ENCODE data around the gene TTC12. TPM values are rescaled to one million over a fixed set of nuclear protein-coding genes. Genes with fewer than 3 reads are reported as not detected.

The TTC12 gene
- total RNA-seq, 1 donor from 2014 or later = 21.6 TPM

DNA sequence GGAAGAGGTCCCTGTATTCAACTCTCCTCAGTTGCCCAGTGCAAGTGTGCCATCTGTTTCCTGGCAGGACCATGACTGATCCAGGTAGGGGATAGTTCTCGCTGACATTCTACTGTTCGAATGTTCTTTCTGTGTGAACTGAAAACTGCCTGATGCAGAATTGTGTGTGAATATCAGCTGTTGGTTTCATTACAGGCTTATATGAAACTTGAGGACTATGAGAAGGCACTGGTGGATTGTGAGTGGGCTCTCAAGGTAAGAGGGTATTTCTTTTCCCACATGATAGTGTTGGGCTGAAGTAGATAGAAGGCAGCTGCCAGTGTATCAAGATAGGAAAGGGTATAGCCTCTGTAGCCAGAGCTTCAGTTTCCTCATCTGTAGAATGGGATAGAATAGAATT lies 15.3 kb downstream of the TTC12 start:
- Mint-ChIP-seq H3K4me1 (no peaks in the 10 kb centered on the region), H3K27me3 (ENCODE audit: low read depth) (no peaks in the 10 kb centered on the region), H3K36me3 (ENCODE audit: low read depth) (peaks cover 12% of the 10 kb centered on the region), H3K27ac (ENCODE audit: unreplicated experiment) (no peak overlapping the region), H3K4me3 (no peak overlapping the region), H3K9me3 (no peaks in the 10 kb centered on the region)
- DNase-seq (ENCODE audit: low read depth, low spot score) = no peak
- no peak for TF ChIP-seq CTCF (conservative IDR thresholded peaks at IDR 0.05)

DNA sequence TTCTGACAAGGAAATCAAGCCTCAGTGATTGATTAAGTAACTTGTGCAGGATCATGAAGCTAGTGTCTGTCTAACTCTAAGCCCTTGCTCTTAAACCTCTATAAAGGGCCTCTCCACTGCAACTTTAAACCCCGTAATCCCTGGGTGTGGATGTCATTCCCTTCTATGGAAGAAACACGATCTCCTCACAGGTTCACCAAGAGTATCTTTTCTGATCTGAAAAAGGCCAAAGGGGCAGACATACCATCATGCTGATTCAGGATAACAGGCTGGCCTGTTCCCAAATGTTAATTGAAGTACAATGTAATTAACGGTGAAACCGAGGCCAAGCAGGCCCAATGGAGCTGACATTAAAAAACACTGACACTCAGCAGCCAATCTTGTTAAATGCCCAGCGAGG lies 17.1 kb downstream of the TTC12 start:
- no peak for DNase-seq (ENCODE audit: low read depth, low spot score)
- Mint-ChIP-seq H3K9me3 (no peaks in the 10 kb centered on the region), H3K4me1 (no peaks in the 10 kb centered on the region), H3K36me3 (ENCODE audit: low read depth) (peaks cover 27% of the 10 kb centered on the region), H3K4me3 (no peak overlapping the region), H3K27ac (ENCODE audit: unreplicated experiment) (no peak overlapping the region), H3K27me3 (ENCODE audit: low read depth) (no peaks in the 10 kb centered on the region)
- no peak for TF ChIP-seq CTCF (conservative IDR thresholded peaks at IDR 0.05)

DNA sequence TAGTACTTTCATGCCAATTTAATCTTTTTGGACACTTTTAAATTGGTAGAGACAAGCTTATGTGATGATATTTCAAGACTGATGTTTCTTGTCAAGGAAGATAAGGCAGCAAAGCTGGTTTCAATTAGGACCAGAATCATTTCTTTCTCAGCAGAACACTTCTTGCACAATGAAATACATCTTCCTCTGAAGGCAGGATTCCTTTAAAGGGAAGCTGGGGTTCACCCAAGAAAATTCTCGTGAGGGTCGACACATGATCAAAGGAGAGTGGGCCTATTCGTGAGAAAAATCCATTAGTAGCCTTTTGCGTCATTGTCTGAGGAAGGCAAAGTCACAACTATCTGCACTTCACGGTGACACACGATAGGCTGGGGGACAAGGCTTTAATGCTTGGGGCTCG lies 17.6 kb downstream of the TTC12 start:
- Mint-ChIP-seq H3K9me3 (no peaks in the 10 kb centered on the region), H3K4me1 (no peaks in the 10 kb centered on the region), H3K27me3 (ENCODE audit: low read depth) (no peaks in the 10 kb centered on the region), H3K4me3 (no peak overlapping the region), H3K27ac (ENCODE audit: unreplicated experiment) (no peak overlapping the region), H3K36me3 (ENCODE audit: low read depth) (peaks cover 29% of the 10 kb centered on the region)
- DNase-seq (ENCODE audit: low read depth, low spot score) = no peak
- no peak for TF ChIP-seq CTCF (conservative IDR thresholded peaks at IDR 0.05)

GRCh38 chr11:113332638-113333329 lies 18.4 kb downstream of the TTC12 start:
- Mint-ChIP-seq H3K4me3 (no peak overlapping the region), H3K27me3 (ENCODE audit: low read depth) (no peaks in the 10 kb centered on the region), H3K27ac (ENCODE audit: unreplicated experiment) (peak overlapping the region; percentile 79), H3K36me3 (ENCODE audit: low read depth) (peaks cover 29% of the 10 kb centered on the region), H3K9me3 (no peaks in the 10 kb centered on the region), H3K4me1 (no peaks in the 10 kb centered on the region)
- no peak for TF ChIP-seq CTCF (conservative IDR thresholded peaks at IDR 0.05)
- no peak for DNase-seq (ENCODE audit: low read depth, low spot score)

- DNase-seq (ENCODE audit: low read depth, low spot score) = no peak
- no peak overlapping the region for H3K4me3 Mint-ChIP-seq
- H3K4me1 Mint-ChIP-seq = no peaks in the 10 kb centered on the region
- no peaks in the 10 kb centered on the region for H3K27me3 Mint-ChIP-seq (ENCODE audit: low read depth)
- H3K27ac Mint-ChIP-seq (ENCODE audit: unreplicated experiment) = no peak overlapping the region
- peaks cover 25% of the 10 kb centered on the region for H3K36me3 Mint-ChIP-seq (ENCODE audit: low read depth)
- no peak for TF ChIP-seq CTCF (conservative IDR thresholded peaks at IDR 0.05)
- H3K9me3 Mint-ChIP-seq = no peaks in the 10 kb centered on the region
These were observed 19.8 kb downstream of the TTC12 start for GRCh38 chr11:113334183-113334582.

Data from neural crest cell (in vitro differentiated cells).